Measurements from ENCODE around the gene CSRNP2. TPM values are rescaled to one million over a fixed set of nuclear protein-coding genes. Genes with fewer than 3 reads are reported as not detected.

CSRNP2 gene
- 10 to 100 TPM; 18.5 to 24.9 (median 20.9) TPM for total RNA-seq
- 13.2 TPM for polyA plus RNA-seq
- long read RNA-seq, donor 1, full-length matches to known transcripts: 1 of 14 reads
- long read RNA-seq, donor 1, partial matches to known transcripts: 9 of 14 reads
- long read RNA-seq, donor 1, other reads (novel, unspliced or antisense): 4 of 14 reads
- long read RNA-seq, donor 2, partial matches to known transcripts: 0 of 7 reads
- long read RNA-seq, donor 2, other reads (novel, unspliced or antisense): 7 of 7 reads
- long read RNA-seq, donor 3, full-length matches to known transcripts: 4 of 20 reads
- long read RNA-seq, donor 3, partial matches to known transcripts: 10 of 20 reads
- long read RNA-seq, donor 3, other reads (novel, unspliced or antisense): 6 of 20 reads
- long read RNA-seq, donor 4, partial matches to known transcripts: 11 of 18 reads
- long read RNA-seq, donor 4, other reads (novel, unspliced or antisense): 7 of 18 reads

GRCh38 chr12:51083126-51083833, at the start of gene CSRNP2:
Gene CSRNP2, minus strand, starts transcription at chr12:51083596. Its CDS starts 7,035 bp downstream, at chr12:51076561.
- peak within 1 kb of the TSS; percentile 94 for H3K4me3 ChIP-seq (ENCODE audit: low read length)
- peak; percentile 100 for ATAC-seq
- H3K9me3 ChIP-seq (ENCODE audit: control insufficient read depth, low read length): no peaks in the 10 kb centered on the region
- H3K4me1 ChIP-seq (ENCODE audit: control insufficient read depth, insufficient read depth, low read length): peaks cover 2% of the 10 kb centered on the region
- intact Hi-C loops (cut with DNase I): no loop called here
- H3K27me3 ChIP-seq (ENCODE audit: control insufficient read depth, insufficient read depth): no peaks in the 10 kb centered on the region
- under 1% methylated on average over 74 of the region's 74 CpGs for WGBS
- peak; percentile 97 to 99 (median 98) for DNase-seq
- H3K27ac ChIP-seq (ENCODE audit: low read length): peak within 1 kb of the TSS; percentile 91

GRCh38 chr12:51132693-51133092, 49.3 kb upstream of the CSRNP2 start:
- DNase-seq: no peak
- Histone ChIP-seq H3K9me3 (ENCODE audit: control insufficient read depth, low read length) (no peaks in the 10 kb centered on the region), H3K27ac (ENCODE audit: low read length) (no peak overlapping the region), H3K27me3 (ENCODE audit: control insufficient read depth, insufficient read depth) (no peaks in the 10 kb centered on the region), H3K4me1 (ENCODE audit: control insufficient read depth, insufficient read depth, low read length) (no peaks in the 10 kb centered on the region), H3K4me3 (ENCODE audit: low read length) (no peak overlapping the region)
- intact Hi-C loops (cut with DNase I): no loop called here
- 84% methylated on average over 5 of the region's 5 CpGs for WGBS
- ATAC-seq: no peak

- 87% methylated on average over 5 of the region's 5 CpGs for WGBS
- H3K4me1 ChIP-seq (ENCODE audit: control insufficient read depth, insufficient read depth, low read length): no peaks in the 10 kb centered on the region
- H3K9me3 ChIP-seq (ENCODE audit: control insufficient read depth, low read length): no peaks in the 10 kb centered on the region
- no peak overlapping the region for H3K27ac ChIP-seq (ENCODE audit: low read length)
- H3K27me3 ChIP-seq (ENCODE audit: control insufficient read depth, insufficient read depth): no peaks in the 10 kb centered on the region
- intact Hi-C loops (cut with DNase I): no loop called here
- no peak overlapping the region for H3K4me3 ChIP-seq (ENCODE audit: low read length)
- no peak for ATAC-seq
- no peak for DNase-seq
Observed at GRCh38 chr12:51131745-51132521, 48.5 kb upstream of the CSRNP2 start.

- ATAC-seq: no peak
- Histone ChIP-seq H3K4me3 (ENCODE audit: low read length) (no peak overlapping the region), H3K27me3 (ENCODE audit: control insufficient read depth, insufficient read depth) (no peaks in the 10 kb centered on the region), H3K9me3 (ENCODE audit: control insufficient read depth, low read length) (no peaks in the 10 kb centered on the region), H3K4me1 (ENCODE audit: control insufficient read depth, insufficient read depth, low read length) (no peaks in the 10 kb centered on the region), H3K27ac (ENCODE audit: low read length) (no peak overlapping the region)
- WGBS: 83% methylated on average over 3 of the region's 3 CpGs
- intact Hi-C loops (cut with DNase I): no loop called here
- no peak for DNase-seq
Observed at GRCh38 chr12:51128919-51129318, 45.5 kb upstream of the CSRNP2 start.

- Histone ChIP-seq H3K4me1 (ENCODE audit: control insufficient read depth, insufficient read depth, low read length) (no peaks in the 10 kb centered on the region), H3K27ac (ENCODE audit: low read length) (no peak overlapping the region), H3K9me3 (ENCODE audit: control insufficient read depth, low read length) (no peaks in the 10 kb centered on the region), H3K27me3 (ENCODE audit: control insufficient read depth, insufficient read depth) (no peaks in the 10 kb centered on the region), H3K4me3 (ENCODE audit: low read length) (no peak overlapping the region)
- 89% methylated on average over 2 of the region's 2 CpGs for WGBS
- ATAC-seq (no peak), DNase-seq (no peak)
- intact Hi-C loops (cut with DNase I): no loop called here
Observed at GRCh38 chr12:51127050-51127729, 43.8 kb upstream of the CSRNP2 start.

GRCh38 chr12:51126297-51126696, 42.9 kb upstream of the CSRNP2 start:
- WGBS: 95% methylated on average over 2 of the region's 2 CpGs
- H3K9me3 ChIP-seq (ENCODE audit: control insufficient read depth, low read length): no peaks in the 10 kb centered on the region
- H3K4me3 ChIP-seq (ENCODE audit: low read length): no peak overlapping the region
- no peak for DNase-seq
- no peak for ATAC-seq
- intact Hi-C loops (cut with DNase I): no loop called here
- no peaks in the 10 kb centered on the region for H3K4me1 ChIP-seq (ENCODE audit: control insufficient read depth, insufficient read depth, low read length)
- H3K27ac ChIP-seq (ENCODE audit: low read length): no peak overlapping the region
- H3K27me3 ChIP-seq (ENCODE audit: control insufficient read depth, insufficient read depth): no peaks in the 10 kb centered on the region

GRCh38 chr12:51124504-51124903, 41.1 kb upstream of the CSRNP2 start:
- DNase-seq (no peak), ATAC-seq (no peak)
- H3K27ac ChIP-seq (ENCODE audit: low read length): no peak overlapping the region
- H3K4me3 ChIP-seq (ENCODE audit: low read length): no peak overlapping the region
- intact Hi-C loops (cut with DNase I): no loop called here
- H3K4me1 ChIP-seq (ENCODE audit: control insufficient read depth, insufficient read depth, low read length): no peaks in the 10 kb centered on the region
- 97% methylated on average over 14 of the region's 14 CpGs for WGBS
- H3K27me3 ChIP-seq (ENCODE audit: control insufficient read depth, insufficient read depth): no peaks in the 10 kb centered on the region
- no peaks in the 10 kb centered on the region for H3K9me3 ChIP-seq (ENCODE audit: control insufficient read depth, low read length)

- intact Hi-C loops (cut with DNase I): no loop called here
- H3K27ac ChIP-seq (ENCODE audit: low read length): no peak overlapping the region
Observed at GRCh38 chr12:51122844-51123243, 39.4 kb upstream of the CSRNP2 start.

GRCh38 chr12:51118706-51119105, 35.3 kb upstream of the CSRNP2 start:
- no peak for ATAC-seq
- no peak for DNase-seq

More at GRCh38 chr12:51122844-51123243, 39.4 kb upstream of the CSRNP2 start:
- H3K27me3 ChIP-seq (ENCODE audit: control insufficient read depth, insufficient read depth): no peaks in the 10 kb centered on the region
- DNase-seq (no peak), ATAC-seq (no peak)
- no peaks in the 10 kb centered on the region for H3K4me1 ChIP-seq (ENCODE audit: control insufficient read depth, insufficient read depth, low read length)
- no peak overlapping the region for H3K4me3 ChIP-seq (ENCODE audit: low read length)
- H3K9me3 ChIP-seq (ENCODE audit: control insufficient read depth, low read length): no peaks in the 10 kb centered on the region

GRCh38 chr12:51115533-51115932, 32.1 kb upstream of the CSRNP2 start:
- no peak for ATAC-seq

More at GRCh38 chr12:51118706-51119105, 35.3 kb upstream of the CSRNP2 start:
- H3K27me3 ChIP-seq (ENCODE audit: control insufficient read depth, insufficient read depth): no peaks in the 10 kb centered on the region
- H3K27ac ChIP-seq (ENCODE audit: low read length): no peak overlapping the region
- H3K4me1 ChIP-seq (ENCODE audit: control insufficient read depth, insufficient read depth, low read length): no peaks in the 10 kb centered on the region
- WGBS: 98% methylated on average over 3 of the region's 3 CpGs
- no peaks in the 10 kb centered on the region for H3K9me3 ChIP-seq (ENCODE audit: control insufficient read depth, low read length)
- intact Hi-C loops (cut with DNase I): no loop called here
- no peak overlapping the region for H3K4me3 ChIP-seq (ENCODE audit: low read length)

More at GRCh38 chr12:51115533-51115932, 32.1 kb upstream of the CSRNP2 start:
- no peak for DNase-seq
- Histone ChIP-seq H3K4me3 (ENCODE audit: low read length) (no peak overlapping the region), H3K4me1 (ENCODE audit: control insufficient read depth, insufficient read depth, low read length) (no peaks in the 10 kb centered on the region), H3K9me3 (ENCODE audit: control insufficient read depth, low read length) (no peaks in the 10 kb centered on the region), H3K27me3 (ENCODE audit: control insufficient read depth, insufficient read depth) (no peaks in the 10 kb centered on the region), H3K27ac (ENCODE audit: low read length) (no peak overlapping the region)
- intact Hi-C loops (cut with DNase I): no loop called here
